Subcutaneous abdominal adipose tissue (tissue), 5 donors: ENCODE results near the gene CHAF1A.

Experiments used
- H3K27ac ChIP-seq: one replicate; pipeline ENCODE4 v1.7.0; 2013; ENCODE audit warnings: low read depth, mild to moderate bottlenecking, inconsistent platforms, low read length, moderate library complexity
- H3K27me3 ChIP-seq, 5 donors: one replicate each; pipeline ENCODE4 v1.7.0; 2013; ENCODE audit warnings: low read length in 5 of 5, inconsistent platforms in 1 of 5; ENCODE audit not compliant: control insufficient read depth in 5 of 5, insufficient read depth in 4 of 5
- H3K36me3 ChIP-seq, 5 donors: one replicate each; pipeline ENCODE4 v1.7.0; 2013; ENCODE audit warnings: low read length in 5 of 5; ENCODE audit not compliant: control insufficient read depth in 5 of 5, insufficient read depth in 5 of 5
- H3K4me1 ChIP-seq, 5 donors: one replicate each; pipeline ENCODE4 v1.7.0; 2013; ENCODE audit warnings: low read length in 5 of 5, mild to moderate bottlenecking in 3 of 5, moderate library complexity in 1 of 5; ENCODE audit not compliant: control insufficient read depth in 5 of 5, insufficient read depth in 5 of 5
- H3K4me3 ChIP-seq, 5 donors: one replicate each; pipeline ENCODE4 v1.7.0; 2013; ENCODE audit warnings: low read length in 5 of 5, low read depth in 1 of 5
- H3K9ac ChIP-seq, 5 donors: one replicate each; pipeline ENCODE4 v1.7.0; 2013; ENCODE audit warnings: low read length in 5 of 5, mild to moderate bottlenecking in 4 of 5, moderate library complexity in 3 of 5
- H3K9me3 ChIP-seq, 5 donors: one replicate each; pipeline ENCODE4 v1.7.0; 2013; ENCODE audit warnings: low read length in 5 of 5; ENCODE audit not compliant: control insufficient read depth in 5 of 5
- donor health status: healthy.
- donor health status: healthy.
- donor health status: healthy.
- donor health status: healthy.
- donor health status: healthy.

CHAF1A gene

GRCh38 chr19:4367336-4367723 is 35.1 kb upstream of the CHAF1A start:
- H3K36me3 ChIP-seq: peaks cover 0 to 59% (median 45%) of the 10 kb centered on the region in 5 donors
- no peaks in the 10 kb centered on the region for H3K9me3 ChIP-seq
- H3K4me3 ChIP-seq: no peak overlapping the region
- H3K4me1 ChIP-seq: peaks cover 10 to 52% (median 49%) of the 10 kb centered on the region in 5 donors
- no peaks in the 10 kb centered on the region for H3K27me3 ChIP-seq
- no peak overlapping the region for H3K27ac ChIP-seq
- H3K9ac ChIP-seq: peak overlapping the region in 2 of 5 donors; percentile 54 to 62

- Histone ChIP-seq H3K4me1 (peaks cover 10 to 56% (median 54%) of the 10 kb centered on the region in 5 donors), H3K4me3 (peak overlapping the region in 1 of 5 donors; percentile 43), H3K9me3 (no peaks in the 10 kb centered on the region), H3K36me3 (peaks cover 0 to 56% (median 41%) of the 10 kb centered on the region in 5 donors), H3K27ac (peak overlapping the region; percentile 54), H3K27me3 (no peaks in the 10 kb centered on the region), H3K9ac (peak overlapping the region in 3 of 5 donors; percentile 42 to 62 (median 54))
Observed at GRCh38 chr19:4367781-4368127, 34.7 kb upstream of the CHAF1A start.

DNA sequence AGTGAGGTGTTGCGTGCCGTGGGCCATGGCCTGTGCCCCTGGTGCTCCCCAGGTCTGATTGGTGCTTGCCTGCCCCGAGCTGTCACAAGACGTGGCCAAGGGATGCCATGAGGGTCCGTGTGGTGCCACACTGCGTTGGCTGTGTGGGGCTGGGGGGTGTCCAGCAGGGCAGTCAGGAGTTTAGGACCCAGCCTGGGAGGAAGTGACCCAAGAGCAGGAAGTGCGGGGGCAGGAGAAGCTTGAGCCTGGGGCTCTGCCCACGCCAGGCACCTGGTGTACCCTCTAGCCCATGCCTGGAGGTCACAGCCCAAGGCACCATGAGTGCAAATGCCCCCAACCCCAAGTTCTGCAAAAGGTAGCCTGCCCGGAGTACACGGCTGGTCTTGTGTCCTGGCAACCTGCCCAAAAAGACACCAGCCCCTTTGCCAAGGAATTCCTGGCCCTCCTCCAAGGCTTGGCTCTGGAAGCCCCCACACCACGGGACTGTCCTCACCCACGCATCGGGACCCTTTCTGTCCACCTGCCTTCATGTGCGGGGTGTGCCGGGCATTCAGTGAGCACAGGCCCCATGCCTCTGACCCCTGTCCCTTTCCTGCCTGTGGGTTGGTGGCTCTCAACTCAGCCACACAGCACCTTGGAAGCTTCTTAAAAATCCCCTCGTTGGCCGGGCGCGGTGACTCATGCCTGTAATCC is 34.2 kb upstream of the CHAF1A start:
- peak overlapping the region in 4 of 5 donors; percentile 29 to 62 (median 48) for H3K9ac ChIP-seq
- H3K36me3 ChIP-seq: peaks cover 0 to 50% (median 36%) of the 10 kb centered on the region in 5 donors
- H3K27me3 ChIP-seq: no peaks in the 10 kb centered on the region
- H3K27ac ChIP-seq: peak overlapping the region; percentile 54
- peaks cover 13 to 61% (median 59%) of the 10 kb centered on the region in 5 donors for H3K4me1 ChIP-seq
- no peaks in the 10 kb centered on the region for H3K9me3 ChIP-seq
- H3K4me3 ChIP-seq: peak overlapping the region in 2 of 5 donors; percentile 27 to 43

GRCh38 chr19:4369109-4369887 is 33.1 kb upstream of the CHAF1A start:
- H3K4me3 ChIP-seq: peak overlapping the region in 4 of 5 donors; percentile 21 to 58 (median 38)

DNA sequence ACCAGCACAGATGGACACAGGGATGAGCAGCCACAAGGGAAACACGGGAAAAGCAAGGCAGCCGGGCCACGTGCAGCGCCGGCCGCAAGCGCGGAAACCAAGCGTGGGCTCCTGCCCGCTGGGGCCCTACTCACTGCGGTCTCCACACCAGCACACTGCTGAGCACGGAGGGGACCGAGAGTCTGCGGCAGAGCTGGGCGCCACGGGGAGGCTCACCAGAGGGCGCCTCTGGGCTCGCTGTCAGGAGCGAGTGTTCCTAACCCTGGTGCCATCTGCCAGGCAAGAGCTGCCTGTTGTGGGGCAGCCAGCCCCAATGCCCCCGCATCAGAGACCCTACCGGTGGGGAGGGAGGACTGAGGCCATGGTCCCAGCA is 32.6 kb upstream of the CHAF1A start:
- Histone ChIP-seq H3K9ac (peak overlapping the region in 4 of 5 donors; percentile 6 to 62 (median 42)), H3K27me3 (no peaks in the 10 kb centered on the region), H3K4me1 (peaks cover 23 to 77% (median 75%) of the 10 kb centered on the region in 5 donors), H3K4me3 (peak overlapping the region in 4 of 5 donors; percentile 21 to 58 (median 38)), H3K36me3 (peaks cover 0 to 37% (median 25%) of the 10 kb centered on the region in 5 donors), H3K27ac (peak overlapping the region; percentile 18), H3K9me3 (no peaks in the 10 kb centered on the region)

More at GRCh38 chr19:4369109-4369887, 33.1 kb upstream of the CHAF1A start:
- Histone ChIP-seq H3K27me3 (no peaks in the 10 kb centered on the region), H3K9ac (peak overlapping the region in 4 of 5 donors; percentile 6 to 62 (median 42)), H3K27ac (peak overlapping the region; percentile 18), H3K36me3 (peaks cover 0 to 40% (median 26%) of the 10 kb centered on the region in 5 donors), H3K4me1 (peaks cover 22 to 72% (median 69%) of the 10 kb centered on the region in 5 donors), H3K9me3 (no peaks in the 10 kb centered on the region)

DNA sequence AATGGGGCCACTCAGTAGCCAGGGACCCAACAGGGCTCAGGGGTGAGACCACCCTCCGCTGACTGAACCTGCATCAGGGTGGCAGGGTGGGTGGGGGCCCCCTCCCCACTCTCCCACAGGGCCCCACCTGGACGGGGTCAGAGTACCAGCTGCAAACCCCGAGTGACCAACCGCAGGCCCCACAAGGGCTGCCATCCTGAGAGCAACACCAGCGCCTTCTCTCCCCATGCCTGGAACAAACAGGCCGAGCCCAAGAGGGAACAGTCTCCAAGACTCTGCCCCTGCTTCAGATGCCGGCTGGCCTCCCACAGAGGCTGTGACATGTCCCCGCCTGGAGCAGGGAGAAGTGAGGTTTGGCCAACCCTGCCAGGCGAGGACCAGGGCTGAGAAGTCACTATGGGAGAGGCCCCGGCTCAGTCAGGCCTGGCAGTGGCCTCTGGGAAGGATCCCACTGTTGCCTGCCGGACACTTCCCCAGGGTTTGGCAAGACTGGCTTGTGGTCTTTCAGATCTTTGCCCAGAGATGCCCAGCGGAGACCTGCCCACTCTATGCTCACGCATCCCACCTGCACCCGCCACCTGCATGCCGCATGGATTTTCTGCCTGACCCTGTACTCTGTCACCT is 31.9 kb upstream of the CHAF1A start:
- H3K9me3 ChIP-seq: no peaks in the 10 kb centered on the region
- peaks cover 0 to 31% (median 19%) of the 10 kb centered on the region in 5 donors for H3K36me3 ChIP-seq
- H3K27ac ChIP-seq: peak overlapping the region; percentile 46
- H3K9ac ChIP-seq: peak overlapping the region in 2 of 5 donors; percentile 39 to 53
- H3K4me3 ChIP-seq: peak overlapping the region in 2 of 5 donors; percentile 48 to 58
- H3K27me3 ChIP-seq: no peaks in the 10 kb centered on the region
- peaks cover 29 to 84% (median 81%) of the 10 kb centered on the region in 5 donors for H3K4me1 ChIP-seq

GRCh38 chr19:4371247-4372164 is 30.9 kb upstream of the CHAF1A start:
- H3K9ac ChIP-seq: peak overlapping the region in 3 of 5 donors; percentile 22 to 68 (median 36)
- H3K27ac ChIP-seq: peak overlapping the region; percentile 46

DNA sequence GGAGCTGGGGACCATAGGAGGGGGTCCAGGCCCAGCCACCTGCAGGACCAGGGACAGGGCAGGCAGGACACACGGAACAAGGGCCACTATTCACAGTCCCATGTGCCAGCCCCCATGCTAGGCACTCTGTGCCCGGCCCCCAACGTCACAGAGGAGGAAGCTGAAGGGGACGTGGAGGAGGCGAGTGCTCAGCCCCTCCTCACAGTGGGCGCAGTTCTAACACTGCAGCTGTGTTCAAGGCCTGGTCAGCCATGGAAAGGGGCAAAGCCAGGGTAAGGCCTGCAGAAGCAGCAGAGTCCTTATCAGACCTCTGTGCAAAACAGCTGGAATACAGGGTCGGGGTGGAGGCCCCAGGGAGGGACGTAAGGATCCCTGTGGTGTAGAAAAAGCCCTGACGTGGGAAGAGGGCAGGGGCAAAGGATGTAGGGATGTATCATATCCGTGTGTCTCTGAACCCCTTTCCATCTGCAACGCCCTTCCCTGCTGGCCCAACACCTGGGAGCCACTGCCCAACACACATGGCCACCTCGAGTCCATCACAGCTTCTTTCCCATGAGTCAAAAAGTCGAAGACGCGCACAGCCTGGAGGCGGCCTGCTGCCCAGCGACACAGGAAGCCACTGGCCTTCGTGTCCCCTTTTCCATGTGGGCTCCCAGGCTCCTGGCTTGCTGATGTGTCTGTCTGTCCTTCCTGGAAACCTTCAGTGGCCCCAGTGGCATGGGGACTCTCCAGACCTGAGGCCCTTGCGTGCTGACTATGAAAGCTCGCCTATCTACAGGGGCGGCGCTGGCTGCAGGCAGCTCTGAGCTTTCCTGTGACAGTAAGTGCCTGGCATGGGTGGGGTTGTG is 30.1 kb upstream of the CHAF1A start:
- peak overlapping the region; percentile 95 for H3K27ac ChIP-seq
- peaks cover 36 to 100% (median 99%) of the 10 kb centered on the region in 5 donors for H3K4me1 ChIP-seq

More at GRCh38 chr19:4371247-4372164, 30.9 kb upstream of the CHAF1A start:
- H3K27me3 ChIP-seq: no peaks in the 10 kb centered on the region
- peaks cover 35 to 94% (median 91%) of the 10 kb centered on the region in 5 donors for H3K4me1 ChIP-seq
- H3K9me3 ChIP-seq: no peaks in the 10 kb centered on the region
- peaks cover 0 to 21% (median 9%) of the 10 kb centered on the region in 5 donors for H3K36me3 ChIP-seq
- no peak overlapping the region for H3K4me3 ChIP-seq

More for the DNA sequence above, 30.1 kb upstream of the CHAF1A start:
- Histone ChIP-seq H3K27me3 (no peaks in the 10 kb centered on the region), H3K9me3 (no peaks in the 10 kb centered on the region), H3K9ac (peak overlapping the region in 2 of 5 donors; percentile 5 to 68), H3K4me3 (no peak overlapping the region), H3K36me3 (peaks cover 0 to 23% (median 5%) of the 10 kb centered on the region in 5 donors)
